HepG2 (cell line): ENCODE measurements around the gene GPR143. TPM values are rescaled to one million over a fixed set of nuclear protein-coding genes. Genes with fewer than 3 reads are reported as not detected.

Source experiments
- ATF7-NPFF ChIP-seq: sonication (generic); formaldehyde crosslinking; IDR thresholded peaks from 2 replicates; pipeline ENCODE4 v1.8.1; 2023; ENCODE audit warnings: mild to moderate bottlenecking, low read depth, missing genetic modification reagents, moderate library complexity
- BCL6 ChIP-seq: IDR thresholded peaks from 2 replicates; pipeline ENCODE4 v1.6.1; 2016; ENCODE audit warnings: missing genetic modification reagents, missing compliant biosample characterization
- ELF3 ChIP-seq: IDR thresholded peaks from 2 replicates; pipeline ENCODE4 v1.6.1; 2016; ENCODE audit warnings: missing genetic modification reagents, missing compliant biosample characterization
- FOXA3 ChIP-seq: IDR thresholded peaks from 2 replicates; pipeline ENCODE4 v1.6.1; 2016; ENCODE audit warnings: missing genetic modification reagents, missing compliant biosample characterization
- GPN1 ChIP-seq: sonication (generic); formaldehyde crosslinking; IDR thresholded peaks from 2 replicates; pipeline ENCODE4 v1.5.1; 2020; ENCODE audit warnings: missing genetic modification reagents, borderline replicate concordance
- HNF4A ChIP-seq: sonication (generic); formaldehyde crosslinking; IDR thresholded peaks from 2 replicates; pipeline ENCODE4 v1.4.0; 2020; ENCODE audit warnings: missing genetic modification reagents
- SOX13 ChIP-seq, 3 experiments: fragments of 450-650 bp in 1 of 3; sonication (generic) in 1 of 3; formaldehyde crosslinking in 1 of 3; IDR thresholded peaks in 2 of 3; conservative IDR thresholded peaks in 1 of 3; 2 replicates each; pipeline versions ENCODE4 v1.5.0 to v1.6.1; 2016 to 2020; ENCODE audit warnings: antibody characterized with exemption in 1 of 3, mild to moderate bottlenecking in 1 of 3, missing compliant biosample characterization in 1 of 3, missing genetic modification reagents in 1 of 3, moderate library complexity in 1 of 3
- TCF7 ChIP-seq: sonication (generic); IDR thresholded peaks from 2 replicates; pipeline ENCODE4 v1.6.1; 2016; ENCODE audit warnings: antibody characterized with exemption, low read depth
- ZNF282 ChIP-seq: fragments of 450-650 bp; IDR thresholded peaks from 2 replicates; pipeline ENCODE4 v1.6.1; 2018; ENCODE audit not compliant: partially characterized antibody
- ZNF292 ChIP-seq: sonication (generic); formaldehyde crosslinking; IDR thresholded peaks from 2 replicates; pipeline ENCODE4 v1.8.1; 2022; ENCODE audit warnings: mild to moderate bottlenecking, low read depth, missing genetic modification reagents, borderline replicate concordance
- ZNF670 ChIP-seq: sonication (generic); formaldehyde crosslinking; IDR thresholded peaks from 2 replicates; pipeline ENCODE4 v1.8.0; 2022; ENCODE audit warnings: mild to moderate bottlenecking, missing genetic modification reagents, borderline replicate concordance
- polyA plus RNA-seq, 8 experiments: library from polyadenylated mRNA; depleted of rRNA in 3 of 8; stranded (reverse) in 7 of 8; unstranded in 1 of 8; fragments of >200 nt; fragmentation: Illumina TruSeq in 4 of 8; extraction: Trizol in 4 of 8; gene quantifications; 2 replicates each; pipeline versions ENCODE4 v1.2.1 to v1.2.3, GENCODE V29; 2011 to 2016; ENCODE audit warnings: low read depth in 4 of 8, missing spikeins in 1 of 8, mixed read lengths in 1 of 8; ENCODE audit not compliant: insufficient read depth in 1 of 8
- total RNA-seq, 5 experiments: library from RNA; depleted of rRNA; stranded (reverse); fragments of >200 nt; fragmentation: Illumina TruSeq; extraction: Trizol; gene quantifications; 2 replicates each; pipeline ENCODE4 v1.2.3, GENCODE V29; 2016; ENCODE audit warnings: low read depth in 1 of 5
- TF ChIP-seq, protein P1 (sequence below): sonication (generic); formaldehyde crosslinking; IDR thresholded peaks from 2 replicates; pipeline ENCODE4 v1.8.1; 2022; ENCODE audit warnings: low read depth, mild to moderate bottlenecking, missing genetic modification reagents

Gene GPR143
- total and polyA plus RNA-seq, 2 of the 13 experiments (the other 11 are each of a cell fraction or from before 2014, with no cell fraction given) = 0.30 to 0.89 TPM

DNA sequence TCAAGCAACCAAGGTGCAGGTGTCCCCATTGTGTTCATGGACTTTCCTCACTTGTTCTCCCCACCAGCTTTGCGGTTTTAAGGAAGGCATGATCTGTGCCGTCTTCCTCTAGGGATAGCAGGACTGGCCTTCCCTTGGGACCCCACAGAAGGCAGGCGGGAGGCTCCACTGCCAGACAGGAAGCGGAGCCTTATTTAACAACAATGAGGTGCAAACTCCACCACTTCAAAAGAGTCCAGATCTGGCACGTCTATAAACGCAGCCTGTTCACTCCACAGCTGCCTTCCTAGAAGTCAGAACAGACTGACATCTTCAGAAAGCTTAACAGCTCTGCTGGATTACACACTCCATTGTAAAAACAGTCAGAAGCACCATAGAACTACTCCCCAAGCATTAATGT lies 1.7 kb upstream of the GPR143 start (continued):
- TF ChIP-seq ZNF670 (CRISPR knock-in tag) (no peak), SOX13 (IDR thresholded peaks at IDR 0.05) (no peak), SOX13 (CRISPR knock-in tag; conservative IDR thresholded peaks at IDR 0.05 in 1 of 2, IDR thresholded peaks at IDR 0.05 in 1 of 2) (peak in 1 of 2 experiments; percentile 46; a peak in 2 of 4 replicates), BCL6 (CRISPR knock-in tag) (peak; percentile 77), ELF3 (0 out of 2 replicates have a peak, but pooled peaks have one; percentile 11), ATF7-NPFF (CRISPR knock-in tag) (no peak), FOXA3 (CRISPR knock-in tag) (no peak), TCF7 (peak; percentile 49; the same call in 1 of the 2 replicates), HNF4A (CRISPR knock-in tag) (peak; percentile 31; the same call in 1 of the 2 replicates), ZNF282 (no peak), GPN1 (CRISPR knock-in tag) (no peak), ZNF292 (CRISPR knock-in tag) (no peak)
- TF ChIP-seq, protein P1, sequence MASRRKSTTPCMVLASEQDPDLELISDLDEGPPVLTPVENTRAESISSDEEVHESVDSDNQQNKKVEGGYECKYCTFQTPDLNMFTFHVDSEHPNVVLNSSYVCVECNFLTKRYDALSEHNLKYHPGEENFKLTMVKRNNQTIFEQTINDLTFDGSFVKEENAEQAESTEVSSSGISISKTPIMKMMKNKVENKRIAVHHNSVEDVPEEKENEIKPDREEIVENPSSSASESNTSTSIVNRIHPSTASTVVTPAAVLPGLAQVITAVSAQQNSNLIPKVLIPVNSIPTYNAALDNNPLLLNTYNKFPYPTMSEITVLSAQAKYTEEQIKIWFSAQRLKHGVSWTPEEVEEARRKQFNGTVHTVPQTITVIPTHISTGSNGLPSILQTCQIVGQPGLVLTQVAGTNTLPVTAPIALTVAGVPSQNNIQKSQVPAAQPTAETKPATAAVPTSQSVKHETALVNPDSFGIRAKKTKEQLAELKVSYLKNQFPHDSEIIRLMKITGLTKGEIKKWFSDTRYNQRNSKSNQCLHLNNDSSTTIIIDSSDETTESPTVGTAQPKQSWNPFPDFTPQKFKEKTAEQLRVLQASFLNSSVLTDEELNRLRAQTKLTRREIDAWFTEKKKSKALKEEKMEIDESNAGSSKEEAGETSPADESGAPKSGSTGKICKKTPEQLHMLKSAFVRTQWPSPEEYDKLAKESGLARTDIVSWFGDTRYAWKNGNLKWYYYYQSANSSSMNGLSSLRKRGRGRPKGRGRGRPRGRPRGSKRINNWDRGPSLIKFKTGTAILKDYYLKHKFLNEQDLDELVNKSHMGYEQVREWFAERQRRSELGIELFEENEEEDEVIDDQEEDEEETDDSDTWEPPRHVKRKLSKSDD (CRISPR knock-in tag) = no peak
